T-cell (primary cell): ENCODE data around the gene KLF11. TPM values are rescaled to one million over a fixed set of nuclear protein-coding genes. Genes with fewer than 3 reads are reported as not detected.

ENCODE experiments used
- ATAC-seq, 4 experiments: fragments of 200-7000 bp in 3 of 4; fragments of 150-1000 bp in 1 of 4; cut with Tn5 transposase; replicated peaks in 1 of 4; 1 replicate in 3 of 4; 2 replicates in 1 of 4; pipeline ENCODE4 v1.10.0; 2021; ENCODE audit warnings: moderate library complexity in 3 of 4, mild to moderate bottlenecking in 2 of 4, moderate number of reproducible peaks in 1 of 4
- CTCF ChIA-PET, 2 donors: fragments of 300-600 bp; sonication (Branson Sonifier 250); formaldehyde crosslinking; loops; one replicate each; lab custom pipeline; 2022; ENCODE audit warnings: antibody characterized with exemption in 2 of 2; lab: Charles Lee
- POLR2A ChIA-PET, 2 donors: fragments of 300-600 bp; sonication (Branson Sonifier 250); formaldehyde crosslinking; loops; one replicate each; lab custom pipeline; 2022; ENCODE audit warnings: antibody characterized with exemption in 2 of 2; lab: Charles Lee
- DNase-seq, 35 experiments: peaks; one replicate each; pipeline versions ENCODE4 v3.0.0 to v3.0.0-alpha.2; 2013 to 2023
- H3K27ac ChIP-seq: one replicate; pipeline ENCODE4 v1.5.1; 2013; ENCODE audit warnings: low read length
- H3K27me3 ChIP-seq, 2 experiments: replicated peaks in 1 of 2; 1 replicate in 1 of 2; 2 replicates in 1 of 2; pipeline versions ENCODE4 v1.6.1 to v1.7.0; 2013; ENCODE audit warnings: low read length in 1 of 2, mixed read lengths in 1 of 2; ENCODE audit not compliant: control insufficient read depth in 2 of 2, insufficient read depth in 2 of 2; ENCODE audit errors: extremely low read depth in 1 of 2
- H3K36me3 ChIP-seq, 2 donors: 1 replicate in 1 of 2; 2 replicates in 1 of 2; pipeline versions ENCODE4 v1.6.1 to v1.7.0; 2013; ENCODE audit warnings: low read length in 1 of 2; ENCODE audit not compliant: control insufficient read depth in 2 of 2, insufficient read depth in 1 of 2; ENCODE audit errors: extremely low read depth in 1 of 2
- H3K4me1 ChIP-seq, 2 experiments: 1 replicate in 1 of 2; 2 replicates in 1 of 2; pipeline versions ENCODE4 v1.6.1 to v1.7.0; 2013; ENCODE audit warnings: low read length in 2 of 2, mixed read lengths in 1 of 2; ENCODE audit not compliant: insufficient read depth in 2 of 2, control insufficient read depth in 1 of 2; ENCODE audit errors: extremely low read depth in 1 of 2
- H3K4me3 ChIP-seq, 2 donors: 1 replicate in 1 of 2; 2 replicates in 1 of 2; pipeline versions ENCODE4 v1.5.1 to v1.7.0; 2013; ENCODE audit warnings: mild to moderate bottlenecking in 2 of 2, low read length in 1 of 2, moderate library complexity in 1 of 2; ENCODE audit not compliant: control insufficient read depth in 1 of 2; ENCODE audit errors: extremely low read depth in 1 of 2
- H3K9me3 ChIP-seq: 2 replicates; pipeline ENCODE4 v1.7.0; 2013
- H3K27ac Mint-ChIP-seq, 2 donors: one replicate each; pipeline ENCODE4 v1.8.0; 2020 to 2021; ENCODE audit warnings: mild to moderate bottlenecking in 2 of 2, mixed read lengths in 2 of 2
- H3K27me3 Mint-ChIP-seq, 2 donors: one replicate each; pipeline ENCODE4 v1.8.0; 2021 to 2022; ENCODE audit warnings: mixed read lengths in 2 of 2
- H3K36me3 Mint-ChIP-seq: one replicate; pipeline ENCODE4 v1.8.0; 2021; ENCODE audit warnings: mixed read lengths
- H3K4me1 Mint-ChIP-seq, 3 donors: one replicate each; pipeline ENCODE4 v1.8.0; 2020 to 2022; ENCODE audit warnings: mixed read lengths in 3 of 3, mild to moderate bottlenecking in 1 of 3
- H3K4me3 Mint-ChIP-seq, 3 donors: one replicate each; pipeline ENCODE4 v1.8.0; 2020 to 2022; ENCODE audit warnings: mild to moderate bottlenecking in 3 of 3, mixed read lengths in 3 of 3, moderate library complexity in 3 of 3
- H3K9me3 Mint-ChIP-seq, 3 donors: one replicate each; pipeline ENCODE4 v1.8.0; 2020 to 2022; ENCODE audit warnings: mixed read lengths in 3 of 3
- WGBS: methylation state at CpG from one replicate; pipeline ENCODE4 v1.1.5; 2013; ENCODE audit warnings: missing lambda C conversion rate; ENCODE audit not compliant: insufficient coverage; 5-methylcytosine and 5-hydroxymethylcytosine counted together
- total RNA-seq, 35 experiments: library from RNA in 6 of 35; stranded (reverse) in 6 of 35; fragments of 120-200 nt in 1 of 35; gene quantifications; one replicate each; pipeline versions ENCODE4 v1.2.1 to v1.2.4 and lab custom pipeline; 2013 to 2026

The KLF11 gene
- total RNA-seq, 5 donors from 2014 or later (not counting 1 experiment from before 2014, with no cell fraction given) = 6.8 to 36.3 (median 10.3) TPM

DNA sequence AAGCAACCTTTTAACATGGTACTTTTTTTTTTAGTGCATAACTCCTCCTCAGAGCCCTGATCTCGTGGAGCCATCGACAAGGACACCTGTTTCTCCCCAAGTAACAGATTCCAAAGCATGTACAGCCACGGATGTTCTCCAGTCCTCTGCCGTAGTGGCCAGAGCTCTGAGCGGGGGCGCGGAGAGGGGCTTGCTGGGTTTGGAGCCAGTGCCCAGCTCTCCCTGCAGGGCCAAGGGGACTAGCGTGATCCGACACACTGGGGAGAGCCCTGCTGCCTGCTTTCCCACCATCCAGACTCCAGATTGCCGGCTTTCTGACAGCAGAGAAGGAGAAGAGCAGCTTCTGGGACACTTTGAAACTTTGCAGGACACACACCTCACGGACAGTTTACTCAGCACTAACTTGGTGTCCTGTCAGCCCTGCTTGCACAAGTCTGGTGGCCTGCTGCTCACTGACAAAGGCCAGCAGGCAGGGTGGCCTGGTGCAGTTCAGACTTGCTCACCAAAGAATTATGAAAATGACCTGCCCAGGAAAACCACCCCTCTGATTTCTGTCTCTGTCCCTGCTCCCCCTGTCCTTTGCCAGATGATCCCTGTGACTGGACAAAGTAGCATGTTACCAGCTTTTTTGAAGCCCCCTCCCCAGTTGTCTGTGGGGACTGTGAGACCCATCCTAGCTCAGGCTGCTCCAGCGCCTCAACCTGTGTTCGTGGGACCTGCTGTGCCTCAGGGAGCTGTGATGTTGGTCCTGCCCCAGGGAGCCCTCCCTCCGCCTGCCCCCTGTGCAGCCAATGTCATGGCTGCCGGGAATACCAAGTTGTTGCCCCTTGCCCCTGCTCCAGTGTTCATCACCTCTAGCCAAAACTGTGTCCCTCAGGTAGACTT, 4.5 kb downstream of the KLF11 start:
- H3K36me3 Mint-ChIP-seq = peaks cover 21% of the 10 kb centered on the region
- no peaks in the 10 kb centered on the region for H3K9me3 Mint-ChIP-seq
- Histone ChIP-seq H3K27me3 (no peaks in the 10 kb centered on the region), H3K9me3 (no peaks in the 10 kb centered on the region), H3K27ac (no peak overlapping the region), H3K4me3 (no peak overlapping the region), H3K4me1 (peaks cover 0 to 25% of the 10 kb centered on the region in 2 experiments), H3K36me3 (peaks cover 0 to 37% of the 10 kb centered on the region in 2 donors)
- ChIA-PET POLR2A (interaction anchor here (0.6 to 1.4 kb wide), 2 partner anchors 37 to 64 kb away, joined by 4 to 5 read pairs; no protein-coding TSS in a partner anchor), CTCF (interaction anchor here (0.5 to 4.0 kb wide), 22 partner anchors 13 to 903 kb away, joined by 3 to 86 read pairs (median 5); no protein-coding TSS in a partner anchor)
- H3K4me3 Mint-ChIP-seq = no peak overlapping the region
- H3K27ac Mint-ChIP-seq = no peak overlapping the region
- H3K4me1 Mint-ChIP-seq = peaks cover 11 to 26% (median 20%) of the 10 kb centered on the region in 3 donors
- H3K27me3 Mint-ChIP-seq = no peaks in the 10 kb centered on the region
- no peak for DNase-seq
- WGBS = 97% methylated on average over 15 of the region's 15 CpGs
- ATAC-seq = no peak

DNA sequence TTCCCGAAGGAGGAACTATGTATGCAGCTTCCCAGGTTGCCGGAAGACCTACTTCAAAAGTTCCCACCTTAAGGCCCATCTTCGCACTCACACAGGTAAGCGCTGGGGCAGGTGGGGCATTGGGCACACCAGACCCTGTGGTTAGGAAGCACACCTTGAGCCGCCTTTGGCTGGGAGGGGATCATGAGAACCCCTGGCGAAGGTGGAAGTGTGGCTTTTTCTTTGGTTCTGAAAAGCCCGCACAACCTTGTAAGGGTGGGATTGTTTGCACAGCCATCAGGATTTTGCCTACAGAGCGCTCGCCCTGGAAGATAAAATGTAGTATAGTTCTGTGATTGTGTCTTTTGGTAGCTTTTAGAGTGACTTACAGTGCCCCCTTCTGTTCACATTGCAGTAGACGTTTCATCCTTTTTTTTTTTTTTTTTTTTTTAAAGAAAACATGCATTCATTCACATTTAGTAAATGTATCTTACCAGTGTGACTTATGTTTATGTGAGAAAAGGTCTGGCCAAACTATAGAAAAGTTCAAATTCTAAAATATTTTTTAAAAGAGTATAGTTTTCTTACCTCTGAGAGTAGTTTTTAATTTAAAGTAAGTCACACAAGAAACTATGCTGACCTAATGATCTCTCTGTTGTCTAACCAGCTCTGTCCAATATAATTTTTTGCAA, 5.3 kb downstream of the KLF11 start:
- 92% methylated on average over 7 of the region's 10 CpGs for WGBS
- POLR2A ChIA-PET = interaction anchor here (0.5 to 1.4 kb wide), 3 partner anchors 36 to 211 kb away, joined by 4 to 8 read pairs (median 5); no protein-coding TSS in a partner anchor
- H3K4me1 ChIP-seq = peaks cover 0 to 21% of the 10 kb centered on the region in 2 experiments
- Mint-ChIP-seq H3K27me3 (no peaks in the 10 kb centered on the region), H3K9me3 (no peaks in the 10 kb centered on the region), H3K4me1 (peaks cover 10 to 26% (median 20%) of the 10 kb centered on the region in 3 donors), H3K36me3 (peaks cover 28% of the 10 kb centered on the region), H3K4me3 (no peak overlapping the region), H3K27ac (no peak overlapping the region)
- no peak for ATAC-seq
- H3K4me3 ChIP-seq = no peak overlapping the region
- no peaks in the 10 kb centered on the region for H3K27me3 ChIP-seq
- DNase-seq = peak in 6 of 35 experiments; percentile 20 to 81 (median 34)
- peaks cover 0 to 44% of the 10 kb centered on the region in 2 donors for H3K36me3 ChIP-seq
- no peak overlapping the region for H3K27ac ChIP-seq
- CTCF ChIA-PET = interaction anchor here (0.5 to 4.0 kb wide), 21 partner anchors 13 to 904 kb away, joined by 3 to 86 read pairs (median 5); no protein-coding TSS in a partner anchor
- no peaks in the 10 kb centered on the region for H3K9me3 ChIP-seq

DNA sequence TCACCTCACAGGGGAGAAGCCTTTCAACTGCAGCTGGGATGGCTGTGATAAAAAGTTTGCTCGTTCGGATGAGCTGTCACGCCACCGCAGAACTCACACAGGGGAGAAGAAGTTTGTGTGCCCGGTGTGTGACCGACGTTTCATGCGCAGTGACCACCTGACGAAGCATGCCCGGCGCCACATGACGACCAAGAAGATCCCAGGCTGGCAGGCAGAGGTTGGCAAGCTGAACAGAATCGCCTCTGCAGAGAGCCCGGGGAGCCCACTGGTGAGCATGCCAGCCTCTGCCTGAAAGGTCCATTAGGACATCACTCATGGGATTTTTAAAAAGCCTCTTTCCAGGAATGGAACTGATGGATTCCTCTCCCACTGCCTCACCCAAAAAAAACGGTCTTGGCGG, 8.9 kb downstream of the KLF11 start:
- POLR2A ChIA-PET = interaction anchor here in 1 of 2 donors (0.7 kb wide), 1 partner anchor 227 kb away, joined by 4 read pairs; no protein-coding TSS in a partner anchor

DNA sequence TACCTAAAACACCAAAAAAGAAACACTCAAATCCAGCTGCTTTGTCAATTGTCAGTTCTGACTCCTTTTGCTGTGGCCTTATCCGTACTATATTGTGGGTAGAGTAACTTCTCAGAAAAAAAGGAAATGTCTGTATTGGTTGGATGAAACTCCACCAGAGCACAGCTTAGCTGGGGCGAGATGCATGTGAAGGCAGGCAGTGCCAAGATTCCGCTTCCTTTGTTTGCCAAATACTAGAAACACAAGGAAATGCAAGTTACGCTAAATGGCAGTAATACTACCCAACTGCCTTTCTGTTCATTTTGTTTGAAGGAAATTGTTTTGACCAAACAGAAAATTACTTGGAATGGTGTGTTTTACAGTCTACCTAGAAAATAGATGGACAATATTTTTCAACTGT, 10.0 kb downstream of the KLF11 start:
- peaks cover 0 to 3% of the 10 kb centered on the region in 2 donors for H3K27me3 Mint-ChIP-seq
- H3K9me3 ChIP-seq = no peaks in the 10 kb centered on the region
- DNase-seq (no peak), ATAC-seq (no peak)
- no peak overlapping the region for H3K27ac Mint-ChIP-seq
- POLR2A ChIA-PET = interaction anchor here in 1 of 2 donors (0.6 kb wide), 1 partner anchor 240 kb away, joined by 4 read pairs; no protein-coding TSS in a partner anchor
- H3K4me1 Mint-ChIP-seq = peaks cover 7 to 10% (median 8%) of the 10 kb centered on the region in 3 donors
- peaks cover 0 to 20% of the 10 kb centered on the region in 2 experiments for H3K27me3 ChIP-seq
- H3K36me3 ChIP-seq = peaks cover 0 to 37% of the 10 kb centered on the region in 2 donors
- H3K9me3 Mint-ChIP-seq = no peaks in the 10 kb centered on the region
- H3K4me1 ChIP-seq = peaks cover 0 to 9% of the 10 kb centered on the region in 2 experiments
- no CpG with 5 or more reads among the region's 4 CpGs for WGBS
- H3K4me3 ChIP-seq = no peak overlapping the region
- H3K4me3 Mint-ChIP-seq = no peak overlapping the region
- peaks cover 36% of the 10 kb centered on the region for H3K36me3 Mint-ChIP-seq
- CTCF ChIA-PET = interaction anchor here (0.8 to 1.3 kb wide), 3 partner anchors 69 to 382 kb away, joined by 3 to 7 read pairs (median 3); no protein-coding TSS in a partner anchor
- H3K27ac ChIP-seq = no peak overlapping the region

More for the DNA sequence above, 8.9 kb downstream of the KLF11 start:
- Histone ChIP-seq H3K36me3 (peaks cover 0 to 46% of the 10 kb centered on the region in 2 donors), H3K27ac (no peak overlapping the region), H3K4me1 (peaks cover 0 to 7% of the 10 kb centered on the region in 2 experiments), H3K9me3 (no peaks in the 10 kb centered on the region), H3K4me3 (no peak overlapping the region), H3K27me3 (peaks cover 0 to 8% of the 10 kb centered on the region in 2 experiments)
- ATAC-seq (no peak), DNase-seq (no peak)
- Mint-ChIP-seq H3K9me3 (no peaks in the 10 kb centered on the region), H3K36me3 (peaks cover 42% of the 10 kb centered on the region), H3K27me3 (peaks cover 0 to 3% of the 10 kb centered on the region in 2 donors), H3K4me3 (no peak overlapping the region), H3K4me1 (peaks cover 7 to 9% (median 9%) of the 10 kb centered on the region in 3 donors), H3K27ac (no peak overlapping the region)
- 97% methylated on average over 14 of the region's 16 CpGs for WGBS
- CTCF ChIA-PET = interaction anchor here (0.6 to 1.3 kb wide), 5 partner anchors 13 to 290 kb away, joined by 3 to 7 read pairs (median 3); no protein-coding TSS in a partner anchor

DNA sequence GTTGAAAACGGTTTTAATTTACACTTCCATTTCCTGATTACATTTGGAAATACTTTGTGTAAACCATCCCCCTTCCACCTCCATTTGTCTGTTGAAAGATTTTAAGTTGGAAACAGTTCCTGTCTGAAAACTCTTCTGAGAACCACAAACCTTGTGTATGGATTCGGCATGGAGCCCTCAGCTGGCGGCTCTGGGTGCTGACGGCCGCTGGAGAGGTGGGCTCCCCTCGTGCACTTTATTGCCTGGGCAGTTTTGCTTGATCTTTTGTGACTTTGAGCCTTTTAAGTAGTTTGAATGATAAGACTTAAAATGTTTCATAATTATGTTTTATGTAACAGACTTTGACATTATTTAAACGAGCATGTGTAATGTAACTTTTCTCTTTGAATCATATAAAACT, 11.1 kb downstream of the KLF11 start:
- Mint-ChIP-seq H3K27me3 (peaks cover 0 to 3% of the 10 kb centered on the region in 2 donors), H3K36me3 (peaks cover 35% of the 10 kb centered on the region), H3K9me3 (no peaks in the 10 kb centered on the region), H3K27ac (no peak overlapping the region), H3K4me1 (peaks cover 5 to 6% (median 6%) of the 10 kb centered on the region in 3 donors), H3K4me3 (no peak overlapping the region)
- peaks cover 0 to 22% of the 10 kb centered on the region in 2 experiments for H3K27me3 ChIP-seq
- no peak overlapping the region for H3K4me3 ChIP-seq
- no peak for ATAC-seq
- CTCF ChIA-PET = no interaction called here
- no peaks in the 10 kb centered on the region for H3K9me3 ChIP-seq
- POLR2A ChIA-PET = no interaction called here
- no peak overlapping the region for H3K27ac ChIP-seq
- no CpG with 5 or more reads among the region's 7 CpGs for WGBS
- no peak for DNase-seq
- H3K36me3 ChIP-seq = peaks cover 0 to 32% of the 10 kb centered on the region in 2 donors
- H3K4me1 ChIP-seq = peaks cover 0 to 6% of the 10 kb centered on the region in 2 experiments
